GM12892 (cell line): ENCODE data around the gene SMOC2.

ENCODE experiments used
- DNase-seq: peaks from one replicate; pipeline ENCODE4 v3.0.0; 2011; ENCODE audit not compliant: insufficient read length
- FAIRE-seq: peaks from 2 replicates; lab custom pipeline; 2011; peaks lifted over from hg19 to GRCh38; lab: Jason Lieb, UNC
- POLR2A ChIP-seq: IDR thresholded peaks from 2 replicates; pipeline ENCODE4 v1.6.1; 2011; ENCODE audit warnings: low read depth, low read length, control low read depth
- POLR2AphosphoS5 ChIP-seq: IDR thresholded peaks from 2 replicates; pipeline ENCODE4 v1.6.1; 2011; ENCODE audit warnings: low read depth, low read length, control low read depth
- TAF1 ChIP-seq: IDR thresholded peaks from 2 replicates; pipeline ENCODE4 v1.6.1; 2011; ENCODE audit warnings: low read depth, mild to moderate bottlenecking, control low read depth, low read length, borderline replicate concordance

The SMOC2 gene

DNA sequence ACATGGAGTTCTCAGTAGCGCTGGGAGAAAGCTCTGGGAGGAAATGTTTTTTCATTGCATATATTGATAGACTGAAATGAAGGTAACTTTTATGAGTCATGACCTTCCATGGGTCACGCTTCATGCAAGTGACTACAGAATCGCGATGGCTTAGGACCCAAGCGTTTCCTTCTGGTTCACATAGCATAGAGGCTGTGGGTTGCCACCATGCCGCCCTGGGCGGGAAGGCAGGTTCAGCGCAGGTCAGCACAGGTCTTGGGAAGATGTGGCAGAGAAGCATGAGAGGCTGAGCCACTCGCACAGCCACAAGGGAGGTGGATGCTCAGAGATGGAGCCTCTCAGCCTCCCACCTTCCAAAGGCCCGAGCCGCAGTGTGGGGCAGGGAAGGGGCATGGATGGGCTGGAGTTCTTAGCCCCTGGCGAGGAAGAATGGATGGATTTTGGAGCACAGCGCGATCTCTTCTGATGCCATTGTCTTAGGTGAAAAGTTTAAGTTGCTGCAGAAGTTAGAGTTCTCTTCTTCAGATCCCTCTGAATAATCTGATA, 219.5 kb downstream of the SMOC2 start:
- FAIRE-seq (no peak), DNase-seq (no peak)
- no peak for TF ChIP-seq POLR2A
- no peak for TF ChIP-seq TAF1

DNA sequence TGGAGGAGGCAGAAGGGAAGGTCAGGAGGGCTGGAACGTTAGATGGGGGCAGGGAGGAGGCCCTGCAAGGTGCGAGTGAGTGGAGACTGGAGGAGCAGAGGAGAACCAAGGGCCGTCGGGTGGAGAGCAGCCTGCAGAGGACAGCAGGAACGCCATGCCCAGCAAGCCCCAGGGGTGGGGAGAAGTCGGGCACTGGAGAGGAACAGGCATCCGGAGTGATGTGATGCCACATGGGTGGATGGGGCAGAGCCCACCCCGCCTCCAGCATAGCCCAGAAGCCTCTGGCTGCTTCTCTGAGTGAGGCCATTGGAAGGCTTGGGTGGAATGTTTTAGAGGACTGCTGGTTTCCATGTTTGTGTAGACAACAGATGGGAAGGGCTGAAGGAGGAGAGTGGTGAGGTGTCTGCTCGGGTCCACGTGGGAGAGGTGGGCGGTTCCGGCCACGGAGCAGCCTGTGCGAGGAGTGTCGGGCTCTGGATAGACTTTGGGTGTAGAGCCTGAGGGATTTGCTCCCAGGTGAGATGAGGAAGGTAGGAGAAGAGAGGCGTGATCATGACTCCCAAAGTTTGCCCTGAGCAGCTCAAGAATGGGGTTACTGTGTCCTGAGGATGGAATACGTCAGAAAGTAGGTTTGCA, 221.4 kb downstream of the SMOC2 start:
- FAIRE-seq (no peak), DNase-seq (no peak)
- TF ChIP-seq POLR2AphosphoS5 (no peak), POLR2A (no peak), TAF1 (no peak)

DNA sequence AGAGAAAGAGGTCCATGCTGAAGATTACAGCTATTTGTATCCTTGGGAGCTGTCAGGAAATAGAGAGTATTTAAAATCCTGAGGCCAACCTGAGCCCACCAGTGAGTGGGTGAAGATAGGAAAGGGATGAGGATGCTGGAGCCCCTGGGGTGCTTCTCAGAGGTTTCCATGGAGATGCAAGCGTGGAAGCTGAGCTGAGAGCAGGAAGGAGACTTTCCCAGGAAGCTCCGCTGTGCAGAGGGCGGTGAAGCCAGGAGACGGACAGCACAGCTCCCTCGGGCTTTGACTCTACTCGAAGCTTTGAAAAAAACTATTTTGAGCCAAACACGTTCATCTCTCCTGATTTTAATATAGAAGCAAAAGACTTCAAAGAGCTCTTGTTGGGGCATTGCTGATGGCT, 222.1 kb downstream of the SMOC2 start:
- DNase-seq (no peak), FAIRE-seq (no peak)
- TF ChIP-seq POLR2A, result no peak
- no peak for TF ChIP-seq POLR2AphosphoS5
- TF ChIP-seq TAF1, result no peak

DNA sequence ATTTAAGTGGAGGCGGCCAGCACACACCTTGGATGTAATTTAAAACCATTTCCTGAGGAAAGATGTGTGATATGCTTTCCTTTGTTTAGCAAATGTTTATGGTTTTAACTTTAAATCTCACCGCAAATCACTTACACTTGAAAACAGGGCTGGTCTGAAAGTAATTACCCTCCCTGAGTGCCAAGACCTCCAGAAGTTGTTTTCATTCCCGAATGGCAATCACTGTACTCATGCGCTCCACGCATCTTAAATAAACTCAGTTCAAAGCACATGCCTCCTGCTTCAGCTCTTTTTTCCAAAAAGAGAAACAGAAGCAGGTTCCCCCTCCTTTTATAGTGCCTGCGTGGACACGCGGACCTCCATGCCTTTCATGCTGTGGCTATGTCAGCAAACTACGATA, 224.0 kb downstream of the SMOC2 start:
- FAIRE-seq, result no peak
- DNase-seq, result no peak
- TF ChIP-seq POLR2A (no peak), POLR2AphosphoS5 (no peak), TAF1 (no peak)

DNA sequence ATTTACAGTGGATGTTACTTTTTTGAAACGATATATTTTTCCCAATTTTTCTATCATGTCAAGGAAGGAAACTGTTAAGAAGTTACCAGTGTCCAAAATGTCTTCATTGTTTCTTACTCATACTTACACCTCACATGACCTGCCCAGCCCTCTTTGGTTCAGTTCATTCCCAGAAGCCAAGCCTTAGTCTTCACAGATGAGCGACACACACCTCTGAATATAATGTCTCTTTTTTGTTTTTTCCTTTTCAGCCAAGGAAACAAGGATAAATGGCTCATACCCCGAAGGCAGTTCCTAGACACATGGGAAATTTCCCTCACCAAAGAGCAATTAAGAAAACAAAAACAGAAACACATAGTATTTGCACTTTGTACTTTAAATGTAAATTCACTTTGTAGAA, 225.2 kb downstream of the SMOC2 start:
- FAIRE-seq (no peak), DNase-seq (no peak)
- TF ChIP-seq TAF1, result no peak

DNA sequence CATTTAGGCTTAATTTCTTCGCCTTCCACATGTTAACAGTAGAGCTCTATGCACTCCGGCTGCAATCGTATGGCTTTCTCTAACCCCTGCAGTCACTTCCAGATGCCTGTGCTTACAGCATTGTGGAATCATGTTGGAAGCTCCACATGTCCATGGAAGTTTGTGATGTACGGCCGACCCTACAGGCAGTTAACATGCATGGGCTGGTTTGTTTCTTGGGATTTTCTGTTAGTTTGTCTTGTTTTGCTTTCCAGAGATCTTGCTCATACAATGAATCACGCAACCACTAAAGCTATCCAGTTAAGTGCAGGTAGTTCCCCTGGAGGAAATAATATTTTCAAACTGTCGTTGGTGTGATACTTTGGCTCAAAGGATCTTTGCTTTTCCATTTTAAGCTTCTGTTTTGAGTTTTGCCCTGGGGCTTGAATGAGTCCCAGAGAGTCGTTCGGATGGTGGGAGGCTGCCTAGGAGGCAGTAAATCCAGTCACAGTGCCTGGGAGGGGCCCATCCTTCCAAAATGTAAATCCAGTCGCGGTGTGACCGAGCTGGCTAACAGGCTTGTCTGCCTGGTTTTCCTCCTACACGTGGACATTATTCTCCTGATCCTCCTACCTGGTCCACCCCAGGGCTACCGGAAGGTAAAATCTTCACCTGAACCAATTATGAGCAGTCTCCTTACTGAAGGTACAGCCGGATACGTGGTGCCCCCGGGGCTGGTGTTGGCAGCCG, 225.9 kb downstream of the SMOC2 start:
- DNase-seq (no peak), FAIRE-seq (no peak)
- TF ChIP-seq POLR2AphosphoS5 (no peak), POLR2A (no peak), TAF1 (no peak)

- FAIRE-seq, result no peak
- no peak for TF ChIP-seq POLR2A
- no peak for TF ChIP-seq TAF1
- no peak for DNase-seq
Measured at GRCh38 chr6:168667428-168667805, 226.4 kb downstream of the SMOC2 start.

DNA sequence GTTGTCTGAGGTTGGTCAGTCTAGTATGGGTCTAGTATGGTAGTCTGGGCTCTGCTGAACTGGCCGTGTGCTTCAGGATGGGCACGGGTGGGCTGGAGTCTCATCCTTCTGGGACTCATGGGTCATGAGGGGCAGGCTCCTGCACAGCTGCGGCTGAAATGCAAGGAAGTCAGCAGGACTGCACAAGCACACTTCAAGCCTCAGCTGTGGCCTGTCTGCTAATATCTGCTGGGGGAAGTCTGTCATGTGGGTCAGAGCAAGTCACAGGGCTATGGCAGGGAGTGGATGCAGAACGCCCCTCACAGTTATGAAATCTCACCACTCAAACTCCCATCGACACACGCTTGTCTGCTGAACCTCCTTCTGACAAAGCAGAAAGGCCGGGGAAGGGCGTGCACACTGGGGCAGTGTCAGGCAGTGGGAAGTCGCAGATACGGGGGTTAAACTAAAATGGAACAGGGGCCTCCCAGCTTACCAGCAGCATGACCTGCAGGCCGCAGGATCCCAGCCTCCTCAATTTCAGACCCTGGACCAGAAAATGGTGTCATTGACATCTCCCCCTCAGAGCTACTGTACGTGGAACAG, 229.5 kb downstream of the SMOC2 start:
- DNase-seq (no peak), FAIRE-seq (no peak)
- TF ChIP-seq POLR2AphosphoS5 (no peak), TAF1 (no peak), POLR2A (no peak)

GRCh38 chr6:168671028-168671862, 230.3 kb downstream of the SMOC2 start:
- FAIRE-seq (no peak), DNase-seq (no peak)
- TF ChIP-seq POLR2AphosphoS5, result no peak
- no peak for TF ChIP-seq POLR2A
- no peak for TF ChIP-seq TAF1

- FAIRE-seq (no peak), DNase-seq (no peak)
- TF ChIP-seq POLR2A (no peak), TAF1 (no peak), POLR2AphosphoS5 (no peak)
Measured at GRCh38 chr6:168671863-168672546, 231.0 kb downstream of the SMOC2 start.

DNA sequence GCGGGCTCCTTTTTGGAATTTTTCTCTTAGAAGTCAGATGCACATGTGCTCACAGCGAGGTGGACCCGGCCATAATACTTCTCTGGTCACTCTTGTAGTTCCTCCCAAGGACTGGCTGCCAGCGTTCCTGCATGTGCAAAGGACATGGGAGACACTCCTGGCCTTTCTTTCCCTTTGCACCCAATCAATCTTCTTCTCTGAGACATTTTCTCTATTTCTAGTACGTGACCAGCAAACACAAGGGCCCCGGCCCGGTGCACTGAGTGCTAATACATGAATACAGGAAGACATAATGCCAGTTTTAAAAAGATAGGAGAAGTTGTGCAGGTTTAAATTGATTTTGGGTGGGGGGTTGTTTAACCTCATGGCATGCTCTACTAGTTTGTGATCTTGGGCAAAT, 233.6 kb downstream of the SMOC2 start:
- TF ChIP-seq POLR2AphosphoS5 (no peak), POLR2A (no peak), TAF1 (no peak)
- FAIRE-seq (no peak), DNase-seq (no peak)
